22Rv1 (cell line): ENCODE results near the gene ANXA4.
"Not testable (repeated sequence)": the region's sequence is repeated elsewhere in the genome, so short reads cannot be mapped to it uniquely, and the experiment has no call there.

Experiments
- ZFX ChIP-seq: fragments of 450-650 bp; IDR thresholded peaks from 2 replicates; pipeline ENCODE4 v1.6.1; 2017; ENCODE audit warnings: antibody characterized with exemption, borderline replicate concordance
- TF ChIP-seq, protein P1 (sequence below): fragments of 450-650 bp; IDR thresholded peaks from 2 replicates; pipeline ENCODE4 v1.5.1; 2017; ENCODE audit warnings: mild to moderate bottlenecking

DNA sequence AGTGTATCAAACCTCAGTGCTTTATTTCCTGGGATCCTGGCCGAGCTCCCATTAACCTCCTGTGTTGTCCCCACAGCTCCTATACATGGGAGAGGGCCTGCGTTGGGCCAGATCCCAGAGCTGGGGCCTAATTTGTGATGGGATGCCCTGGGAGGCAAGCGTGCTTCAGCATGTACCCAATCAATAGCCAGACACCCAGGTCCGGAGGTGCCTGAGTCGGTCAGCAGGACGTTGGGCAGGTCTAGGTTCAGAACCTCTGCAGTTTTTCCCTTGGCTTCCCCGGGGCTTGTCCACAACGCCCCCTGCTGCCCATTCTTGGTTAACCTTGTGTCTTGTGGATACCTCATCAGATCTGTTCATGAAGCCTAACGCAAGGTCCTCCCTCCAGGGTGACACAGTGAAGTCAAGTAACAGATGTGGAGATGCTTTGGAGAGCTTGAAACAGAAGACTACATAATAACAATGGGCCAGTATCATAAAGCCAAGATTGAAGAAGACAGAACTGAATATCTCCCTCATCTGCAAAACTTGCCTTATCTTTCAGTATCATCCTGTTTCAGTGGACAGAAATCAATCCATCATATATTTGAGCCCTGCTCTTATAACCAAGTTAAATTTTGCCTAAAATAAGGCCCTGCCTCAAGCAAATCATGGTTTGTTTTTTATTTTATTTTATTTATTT lies 27.3 kb upstream of the ANXA4 start:
- TF ChIP-seq, protein P1, sequence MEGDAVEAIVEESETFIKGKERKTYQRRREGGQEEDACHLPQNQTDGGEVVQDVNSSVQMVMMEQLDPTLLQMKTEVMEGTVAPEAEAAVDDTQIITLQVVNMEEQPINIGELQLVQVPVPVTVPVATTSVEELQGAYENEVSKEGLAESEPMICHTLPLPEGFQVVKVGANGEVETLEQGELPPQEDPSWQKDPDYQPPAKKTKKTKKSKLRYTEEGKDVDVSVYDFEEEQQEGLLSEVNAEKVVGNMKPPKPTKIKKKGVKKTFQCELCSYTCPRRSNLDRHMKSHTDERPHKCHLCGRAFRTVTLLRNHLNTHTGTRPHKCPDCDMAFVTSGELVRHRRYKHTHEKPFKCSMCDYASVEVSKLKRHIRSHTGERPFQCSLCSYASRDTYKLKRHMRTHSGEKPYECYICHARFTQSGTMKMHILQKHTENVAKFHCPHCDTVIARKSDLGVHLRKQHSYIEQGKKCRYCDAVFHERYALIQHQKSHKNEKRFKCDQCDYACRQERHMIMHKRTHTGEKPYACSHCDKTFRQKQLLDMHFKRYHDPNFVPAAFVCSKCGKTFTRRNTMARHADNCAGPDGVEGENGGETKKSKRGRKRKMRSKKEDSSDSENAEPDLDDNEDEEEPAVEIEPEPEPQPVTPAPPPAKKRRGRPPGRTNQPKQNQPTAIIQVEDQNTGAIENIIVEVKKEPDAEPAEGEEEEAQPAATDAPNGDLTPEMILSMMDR: peak; percentile 89
- not testable (repeated sequence) for TF ChIP-seq ZFX
